Activated T-cell treated with anti-CD3 and anti-CD28 coated beads for 48 hours (primary cell): ENCODE measurements around the gene NHSL2.
"Not testable (repeated sequence)": the region's sequence is repeated elsewhere in the genome, so short reads cannot be mapped to it uniquely, and the experiment has no call there.

ENCODE experiments used
- DNase-seq: peaks from one replicate; pipeline ENCODE4 v3.0.0-alpha.2; 2020; ENCODE audit warnings: low read depth

NHSL2 gene

DNA sequence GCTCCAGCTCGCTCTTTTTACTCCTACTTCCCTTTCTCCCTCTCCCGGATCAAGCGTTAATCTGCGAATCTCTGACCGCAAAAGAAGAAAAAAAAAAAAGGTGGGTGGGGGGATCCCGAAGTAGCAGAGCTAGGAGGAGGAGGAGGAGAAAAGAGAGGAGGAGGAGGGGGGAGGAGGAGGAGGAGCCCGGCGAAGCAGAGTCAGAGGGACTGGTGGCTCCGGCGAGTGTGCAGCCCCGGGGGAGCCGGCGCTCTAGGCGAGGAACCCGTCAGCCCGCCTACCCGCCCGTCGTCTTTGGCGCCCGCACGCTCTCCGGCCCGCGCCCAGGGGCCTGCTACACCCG lies at the start of gene NHSL2:
NHSL2 (plus strand) TSS at position 203 of the 343 bp plus-strand sequence.
- DNase-seq = peak; percentile 19

DNA sequence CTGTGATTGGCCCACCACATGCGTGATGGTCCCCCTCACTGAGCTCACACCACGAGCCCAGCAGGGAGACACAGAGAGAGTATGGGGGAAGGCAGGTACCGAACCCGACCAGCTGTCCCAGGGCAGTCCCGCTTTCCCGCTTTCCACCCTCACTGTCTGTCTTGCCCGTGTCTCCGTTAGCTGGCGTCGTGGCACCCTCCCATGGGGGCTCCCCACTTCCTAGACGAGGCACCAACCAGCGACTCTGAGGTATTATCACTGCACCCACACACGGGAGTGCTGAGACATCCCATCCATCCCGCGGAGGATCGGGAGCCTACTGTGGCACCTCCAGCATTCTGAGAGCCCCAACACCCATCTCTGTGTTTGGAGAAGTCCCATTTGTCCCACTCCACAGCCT lies 43.0 kb upstream of the NHSL2 start:
- no peak for DNase-seq

DNA sequence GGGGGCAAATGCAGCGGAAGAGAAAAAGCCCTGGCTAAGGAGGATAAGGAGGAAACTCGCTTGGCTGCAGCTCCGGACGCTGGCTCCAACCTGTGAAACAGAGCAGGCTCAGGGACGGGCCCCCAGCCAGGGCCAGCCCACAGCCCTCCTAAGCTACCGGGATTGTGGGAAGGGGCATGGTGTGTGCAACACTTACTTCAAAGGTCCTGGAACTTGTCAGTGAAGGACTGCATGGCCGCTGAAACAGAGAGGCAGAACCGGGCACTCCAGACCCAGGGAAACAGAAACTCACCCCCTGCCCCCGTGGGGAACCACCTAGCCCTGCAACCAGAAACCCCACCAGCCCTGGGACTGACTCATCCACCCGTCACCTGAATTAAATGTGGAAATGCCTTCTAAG lies 41.1 kb upstream of the NHSL2 start:
- DNase-seq = not testable (repeated sequence)

GRCh38 chrX:71870208-71871098 lies 40.2 kb upstream of the NHSL2 start:
- no peak for DNase-seq

DNA sequence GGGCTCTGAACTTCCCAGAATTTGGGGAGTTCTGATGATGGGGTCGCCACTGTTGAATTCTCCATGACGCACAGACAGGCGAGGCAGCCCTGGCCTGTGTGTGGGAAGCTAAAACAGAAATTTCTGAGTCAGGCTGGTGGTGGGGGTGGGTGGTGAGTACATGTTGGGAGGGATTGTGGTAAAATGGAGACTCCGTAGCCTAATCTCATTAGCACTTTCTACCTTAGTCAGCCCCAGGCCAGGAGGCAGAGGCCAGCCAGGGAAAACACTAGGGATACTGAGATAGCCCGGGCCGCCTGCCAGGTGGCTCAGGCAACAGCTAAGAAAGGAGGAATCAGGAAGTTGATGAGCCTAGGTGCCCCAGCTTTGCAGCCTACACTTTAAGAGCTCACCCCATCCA lies 39.3 kb upstream of the NHSL2 start:
- DNase-seq = no peak

DNA sequence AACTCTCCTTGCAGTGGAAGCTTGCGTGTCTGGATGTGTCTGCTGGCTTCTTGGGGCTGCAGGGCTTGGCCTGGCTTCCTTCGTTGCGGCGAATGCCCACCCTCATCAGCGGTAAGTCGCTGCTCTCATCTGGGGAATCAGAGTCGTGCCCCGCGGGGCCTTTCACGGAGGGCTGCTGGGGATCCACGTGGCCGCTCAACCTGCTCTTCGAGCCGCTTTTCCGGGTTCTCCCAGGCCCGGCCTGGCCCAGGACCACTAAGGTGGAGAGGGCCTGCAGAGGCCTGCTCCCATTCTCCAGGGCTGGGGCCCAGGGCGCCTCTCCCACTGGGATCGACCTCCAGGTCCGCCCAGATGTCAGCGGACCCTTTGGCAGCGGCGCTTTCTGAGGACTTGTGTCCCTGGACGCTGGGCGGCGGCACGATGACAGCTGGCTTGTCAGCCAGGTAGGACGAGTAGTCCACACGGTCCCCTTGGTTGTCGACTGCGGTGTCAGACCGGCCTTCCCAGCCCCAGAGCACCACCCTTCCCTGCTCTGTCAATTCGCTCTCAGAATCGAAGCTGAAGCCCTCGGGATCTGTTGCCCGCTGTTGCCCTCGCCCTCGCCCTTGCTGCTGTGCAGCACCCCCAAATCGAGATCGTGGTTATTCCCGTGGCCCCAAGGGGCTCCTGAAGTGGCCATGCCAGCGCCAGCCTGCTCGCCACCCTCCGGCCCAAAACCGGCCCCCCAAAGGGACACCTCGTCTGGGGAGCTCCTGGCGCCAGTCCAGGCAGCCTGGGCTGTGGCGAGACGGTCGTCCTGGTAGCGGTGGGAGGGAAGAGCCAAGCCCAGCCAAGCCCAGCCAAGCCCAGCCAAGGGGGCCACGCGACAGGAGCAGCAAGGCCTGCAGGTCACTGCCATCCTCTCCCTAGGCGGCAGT lies 37.8 kb upstream of the NHSL2 start:
- DNase-seq = no peak

DNA sequence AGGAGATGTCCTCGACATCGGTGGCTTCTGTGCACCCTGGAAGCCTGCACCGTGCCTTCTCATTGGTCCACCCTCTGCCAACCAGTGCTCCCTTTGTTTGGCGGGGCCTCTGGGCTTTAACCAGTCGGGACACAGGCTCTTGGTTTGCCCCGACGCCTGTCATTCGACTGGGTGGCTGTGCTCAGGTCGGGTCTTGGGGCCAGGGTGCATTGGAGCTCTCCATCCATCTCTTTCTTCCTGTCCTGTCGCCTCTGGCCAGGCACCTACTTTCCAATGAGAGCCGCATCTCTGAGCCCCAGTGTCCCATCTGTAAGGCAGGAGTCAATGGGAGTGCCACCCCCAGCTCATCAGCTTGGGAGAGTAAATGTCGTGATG lies 37.2 kb upstream of the NHSL2 start:
- DNase-seq = no peak

DNA sequence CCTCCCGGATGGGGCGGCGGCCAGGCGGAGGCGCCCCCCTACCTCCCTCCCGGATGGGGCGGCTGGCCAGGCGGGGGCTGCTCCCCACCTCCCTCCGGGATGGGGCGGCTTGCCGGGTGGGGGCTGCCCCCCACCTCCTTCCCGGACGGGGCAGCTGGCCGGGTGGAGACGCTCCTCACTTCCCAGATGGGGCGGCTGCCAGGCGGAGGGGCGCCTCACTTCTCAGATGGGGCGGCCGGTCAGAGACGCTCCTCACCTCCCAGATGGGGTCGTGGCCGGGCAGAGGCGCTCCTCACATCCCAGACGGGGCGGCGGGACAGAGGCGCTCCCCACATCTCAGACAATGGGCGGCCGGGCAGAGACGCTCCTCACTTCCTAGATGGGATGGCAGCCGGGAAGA lies 33.8 kb upstream of the NHSL2 start:
- DNase-seq = not testable (repeated sequence)

DNA sequence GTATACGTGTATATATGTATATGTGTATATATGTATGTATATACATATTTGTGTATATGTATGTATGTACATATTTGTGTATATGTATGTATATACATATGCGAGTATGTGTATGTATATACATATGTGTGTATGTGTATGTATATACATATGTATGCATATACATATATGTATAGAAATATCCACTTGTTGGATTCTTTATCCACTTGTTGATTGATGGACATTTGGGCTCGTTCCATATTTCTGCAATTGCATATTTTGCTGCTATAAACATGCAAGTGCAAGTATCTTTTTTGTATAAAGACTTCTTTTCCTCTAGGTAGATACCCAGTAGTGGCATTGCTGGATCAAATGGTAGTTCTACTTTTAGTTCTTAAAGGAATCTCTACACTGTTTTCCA lies 25.5 kb upstream of the NHSL2 start:
- DNase-seq = no peak

- no peak for DNase-seq
Measured at GRCh38 chrX:71895607-71896006, 15.0 kb upstream of the NHSL2 start.

- no peak for DNase-seq
Measured at GRCh38 chrX:71906144-71906543, 4.5 kb upstream of the NHSL2 start.

GRCh38 chrX:71908387-71908786 lies 2.3 kb upstream of the NHSL2 start:
- DNase-seq = no peak

- no peak for DNase-seq
Measured at GRCh38 chrX:71909956-71910355, 689 bp upstream of the NHSL2 start.

- peak; percentile 15 for DNase-seq
Measured at GRCh38 chrX:71910986-71911730, 513 bp downstream of the NHSL2 start.

- no peak for DNase-seq
Measured at GRCh38 chrX:71911731-71912050, 1.0 kb downstream of the NHSL2 start.

DNA sequence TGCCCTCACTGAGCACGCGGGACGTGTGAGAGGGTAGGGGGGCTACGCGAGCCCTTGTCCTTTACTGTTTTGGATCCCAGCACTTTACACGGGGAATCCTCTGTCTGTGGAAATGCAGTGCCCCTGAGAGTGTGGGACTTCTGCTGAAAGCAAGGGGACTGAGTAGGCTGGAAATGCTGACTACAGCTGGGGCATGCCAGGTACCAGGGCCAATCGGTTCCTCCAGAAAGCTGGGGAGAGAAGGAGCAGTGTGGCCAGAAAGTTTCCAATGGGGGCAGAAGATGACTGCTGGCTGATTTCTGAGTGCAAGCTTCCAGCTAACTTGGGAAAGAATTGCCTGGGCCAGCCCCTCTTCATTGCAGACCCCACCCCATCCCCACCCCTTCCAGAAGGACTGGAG lies 1.5 kb downstream of the NHSL2 start:
- DNase-seq = no peak

DNA sequence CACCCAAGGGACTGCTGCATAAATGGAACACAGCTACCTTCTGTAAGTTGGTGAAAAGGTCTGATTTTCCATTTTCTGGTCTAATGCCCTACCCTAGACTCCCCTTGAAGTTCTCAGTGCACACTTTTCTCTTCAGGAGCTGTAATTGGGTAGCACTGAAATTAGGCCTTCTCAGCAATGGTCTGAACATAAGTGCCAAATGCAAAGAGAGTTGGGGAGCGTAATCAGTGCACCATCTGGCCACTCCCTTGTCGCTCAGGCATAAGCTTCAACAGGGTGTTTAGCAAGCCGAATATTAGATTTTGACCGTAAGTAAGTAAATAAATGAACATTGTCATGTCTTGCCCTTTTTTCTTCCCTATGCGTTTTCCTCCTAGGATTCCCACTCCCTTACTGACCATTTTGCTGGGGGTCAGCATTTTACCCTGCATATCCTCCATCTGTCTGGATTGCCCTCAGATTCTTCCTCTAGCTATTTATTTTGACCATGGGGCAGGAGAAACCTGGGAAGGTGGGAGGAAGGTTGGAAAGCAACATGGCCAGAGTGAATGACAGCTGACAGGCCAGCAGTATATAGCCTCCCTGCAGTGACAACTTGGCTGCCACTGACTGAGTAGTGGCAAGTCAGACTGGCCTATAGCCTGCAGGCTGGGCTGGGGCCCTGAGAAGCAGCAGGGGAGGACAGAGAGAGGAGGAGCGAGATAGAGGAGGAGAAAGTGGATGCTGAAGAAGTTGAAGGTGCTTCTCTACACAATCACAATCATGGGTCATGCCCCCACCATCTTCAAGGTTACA lies 2.7 kb downstream of the NHSL2 start:
- no peak for DNase-seq

GRCh38 chrX:71917621-71918343 lies 7.1 kb downstream of the NHSL2 start:
- no peak for DNase-seq

DNA sequence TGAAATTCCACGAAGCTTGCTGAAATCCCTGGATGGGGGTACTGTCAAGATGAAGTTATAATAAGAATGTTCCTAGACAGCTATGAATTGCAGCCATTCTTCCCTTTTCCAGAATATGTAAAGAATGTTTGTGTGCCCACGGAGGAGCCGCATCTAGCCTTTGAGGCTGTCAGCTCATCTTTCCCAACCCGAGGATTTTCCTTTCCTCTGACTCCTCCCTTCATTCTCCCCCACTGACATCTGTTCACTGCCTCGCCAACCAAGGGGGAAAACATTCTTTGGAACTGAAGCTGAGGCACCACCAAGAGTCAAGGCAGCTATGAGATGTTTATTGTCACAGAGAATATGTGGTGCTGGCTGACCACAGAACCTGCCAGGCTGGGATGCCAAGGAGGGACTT lies 8.8 kb downstream of the NHSL2 start:
- no peak for DNase-seq

- DNase-seq = no peak
Measured at GRCh38 chrX:71919886-71920285, 9.2 kb downstream of the NHSL2 start.

DNA sequence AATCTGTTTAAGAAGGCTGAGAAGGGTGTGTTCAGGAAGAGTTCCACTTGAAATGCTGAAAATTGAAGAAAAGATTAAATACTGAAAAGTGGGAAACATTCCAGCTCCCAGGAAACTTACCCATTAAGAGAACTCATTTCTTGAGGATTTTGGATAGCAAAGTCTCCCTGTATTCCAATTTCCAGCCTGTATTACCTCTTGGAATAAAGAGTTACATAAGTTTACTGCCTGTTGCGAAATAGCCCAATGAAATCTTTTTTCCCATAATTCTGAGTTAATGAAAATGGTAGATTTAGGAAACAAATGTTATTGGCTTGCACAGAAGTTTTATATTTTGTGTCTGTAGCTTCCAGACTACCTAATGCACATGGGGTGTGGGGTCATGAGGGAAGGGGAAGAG lies 12.0 kb downstream of the NHSL2 start:
- DNase-seq = no peak
